GM12872 (cell line): ENCODE data around the gene SLC7A5.
"Not testable (repeated sequence)": the region's sequence is repeated elsewhere in the genome, so short reads cannot be mapped to it uniquely, and the experiment has no call there.

Experiments used
- TF ChIP-seq, protein P1 (sequence below): IDR thresholded peaks from 3 replicates; pipeline ENCODE4 v1.5.1; 2011; ENCODE audit warnings: low read depth, mild to moderate bottlenecking, low read length, moderate library complexity; ENCODE audit not compliant: insufficient read depth

Gene SLC7A5

DNA sequence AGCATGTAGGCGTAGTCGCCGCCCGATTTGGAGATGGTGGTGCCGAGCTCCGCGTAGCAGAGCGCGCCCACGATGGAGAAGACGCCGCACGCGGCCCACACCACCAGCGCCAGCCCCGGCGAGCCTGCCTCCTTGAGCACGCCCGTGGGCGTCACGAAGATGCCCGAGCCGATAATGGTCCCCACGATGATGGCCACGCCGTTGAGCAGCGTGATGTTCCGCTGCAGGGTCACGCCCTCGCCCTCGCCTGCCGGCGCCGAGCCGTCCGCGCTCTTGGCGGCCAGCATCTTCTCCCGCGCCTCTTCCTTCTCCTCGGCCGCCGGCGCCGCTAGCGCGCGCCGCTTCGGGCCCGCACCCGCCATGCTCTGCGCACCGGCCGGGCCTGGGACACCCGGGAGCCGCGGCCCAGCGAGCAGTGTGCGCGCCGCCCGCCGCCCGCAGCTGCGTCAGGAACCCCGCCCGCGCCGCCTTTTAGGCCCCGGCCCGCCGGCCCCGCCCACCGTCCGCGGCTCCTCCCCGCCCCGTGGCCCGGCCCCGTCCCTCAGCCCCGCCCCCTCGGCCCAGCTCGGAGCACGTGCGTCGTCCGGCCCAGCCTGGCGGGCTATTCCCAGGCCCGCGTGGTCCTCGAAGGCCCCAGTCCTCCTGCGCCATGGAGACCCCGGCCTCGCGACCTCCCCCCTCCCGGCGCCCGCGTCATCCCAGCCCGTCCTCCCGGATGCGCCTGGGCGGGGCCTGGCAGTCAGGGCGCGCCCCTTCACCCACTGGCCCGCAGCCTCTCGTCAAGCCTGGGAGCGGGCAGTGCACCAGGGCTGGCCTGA lies at the start of gene SLC7A5:
SLC7A5 (minus strand) TSS at position 447 of the 818 bp plus-strand sequence; CDS start at position 362, 85 bp downstream.
- TF ChIP-seq, protein P1, sequence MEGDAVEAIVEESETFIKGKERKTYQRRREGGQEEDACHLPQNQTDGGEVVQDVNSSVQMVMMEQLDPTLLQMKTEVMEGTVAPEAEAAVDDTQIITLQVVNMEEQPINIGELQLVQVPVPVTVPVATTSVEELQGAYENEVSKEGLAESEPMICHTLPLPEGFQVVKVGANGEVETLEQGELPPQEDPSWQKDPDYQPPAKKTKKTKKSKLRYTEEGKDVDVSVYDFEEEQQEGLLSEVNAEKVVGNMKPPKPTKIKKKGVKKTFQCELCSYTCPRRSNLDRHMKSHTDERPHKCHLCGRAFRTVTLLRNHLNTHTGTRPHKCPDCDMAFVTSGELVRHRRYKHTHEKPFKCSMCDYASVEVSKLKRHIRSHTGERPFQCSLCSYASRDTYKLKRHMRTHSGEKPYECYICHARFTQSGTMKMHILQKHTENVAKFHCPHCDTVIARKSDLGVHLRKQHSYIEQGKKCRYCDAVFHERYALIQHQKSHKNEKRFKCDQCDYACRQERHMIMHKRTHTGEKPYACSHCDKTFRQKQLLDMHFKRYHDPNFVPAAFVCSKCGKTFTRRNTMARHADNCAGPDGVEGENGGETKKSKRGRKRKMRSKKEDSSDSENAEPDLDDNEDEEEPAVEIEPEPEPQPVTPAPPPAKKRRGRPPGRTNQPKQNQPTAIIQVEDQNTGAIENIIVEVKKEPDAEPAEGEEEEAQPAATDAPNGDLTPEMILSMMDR, result not testable (repeated sequence)

DNA sequence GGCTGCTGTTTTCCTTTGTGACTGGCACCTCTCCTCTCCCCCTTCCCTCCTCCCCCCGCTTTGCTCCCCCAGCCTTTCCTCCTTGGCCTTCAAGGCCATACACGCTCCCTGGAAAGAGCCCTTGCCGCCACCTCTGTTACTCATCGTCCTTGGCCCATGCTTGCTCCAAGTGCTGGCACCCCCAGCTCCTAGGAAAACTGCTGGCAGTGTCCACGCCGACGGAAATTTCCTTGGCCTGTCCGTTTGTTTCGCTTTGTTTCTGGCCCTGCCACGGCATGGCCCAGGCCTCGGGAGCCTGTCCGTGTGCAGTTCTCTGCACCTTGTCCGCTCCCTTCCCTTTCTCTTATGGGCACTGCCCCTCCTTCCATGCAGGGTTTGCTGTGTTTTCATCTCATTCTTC lies 49.0 kb upstream of the SLC7A5 start:
- TF ChIP-seq, protein P1, result no peak

DNA sequence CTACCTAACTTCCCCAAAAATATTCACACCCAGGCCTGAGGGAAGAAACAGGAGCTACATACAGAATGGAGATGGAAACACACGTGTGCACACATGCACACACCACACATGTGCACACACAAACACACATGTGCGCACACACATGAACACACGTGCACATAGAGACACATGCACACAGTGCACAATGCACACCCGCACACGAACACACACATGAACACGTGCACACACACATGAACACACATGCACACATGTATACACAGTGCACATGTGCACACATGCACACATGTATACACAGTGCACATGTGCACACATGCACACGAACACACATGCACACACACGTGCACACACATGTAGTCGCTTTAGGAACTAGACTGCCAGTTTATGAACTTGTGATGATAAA lies 48.2 kb upstream of the SLC7A5 start:
- TF ChIP-seq, protein P1, result no peak

DNA sequence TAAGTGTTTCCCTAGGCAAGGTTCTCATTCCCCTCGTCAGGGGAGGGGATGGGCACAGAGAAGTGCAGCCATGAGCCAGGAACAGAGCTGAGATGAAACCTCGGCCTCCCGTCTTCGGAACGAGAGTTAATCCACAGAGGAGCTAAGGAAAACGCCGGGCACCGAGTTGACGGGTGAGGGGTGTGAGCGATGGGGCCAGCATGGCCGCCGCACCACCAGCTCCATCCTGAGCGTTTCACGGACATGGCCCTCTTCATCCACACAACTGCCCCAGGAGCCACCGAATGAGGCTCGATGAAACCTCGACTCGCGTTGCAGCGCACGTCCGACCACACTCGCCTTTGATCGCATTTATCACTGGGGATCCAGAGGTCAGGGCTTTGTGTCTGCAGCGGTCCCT lies 45.5 kb upstream of the SLC7A5 start:
- TF ChIP-seq, protein P1, result no peak

DNA sequence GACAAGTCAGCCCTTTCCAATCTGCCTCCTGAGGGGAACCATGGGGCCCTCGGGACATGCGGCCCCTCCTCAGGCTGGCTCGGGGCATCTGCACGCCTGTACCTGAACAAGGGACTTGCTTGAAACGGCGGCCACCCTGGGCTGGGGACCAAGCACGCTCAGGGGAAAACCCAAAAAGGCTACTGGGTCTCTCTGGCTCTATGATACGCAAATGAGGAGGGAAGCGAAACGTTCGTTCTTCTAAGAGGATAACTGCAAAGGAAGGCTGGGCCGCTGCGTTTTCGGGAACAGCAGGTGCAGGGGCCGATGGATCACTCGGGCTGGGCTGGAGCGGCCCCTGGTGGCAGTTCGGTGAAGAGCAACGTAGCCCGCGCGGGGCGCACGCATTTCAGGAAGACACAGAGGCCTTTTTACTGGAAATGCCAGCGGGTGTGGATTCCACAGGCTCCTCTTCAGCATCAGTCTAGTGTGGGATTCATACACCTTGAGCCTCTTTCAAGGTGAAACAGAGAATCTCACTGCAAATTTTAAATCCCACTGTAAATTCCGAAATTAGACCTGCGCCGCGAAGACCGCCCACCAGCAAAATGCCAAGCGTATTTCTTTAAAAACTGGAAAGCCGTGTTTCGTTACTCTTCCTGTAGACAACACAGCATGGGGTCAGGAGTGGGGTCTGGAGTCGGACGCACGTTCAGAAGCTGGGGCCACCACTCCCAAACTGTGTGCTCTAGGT lies 40.1 kb upstream of the SLC7A5 start:
- TF ChIP-seq, protein P1, result peak; percentile 90

DNA sequence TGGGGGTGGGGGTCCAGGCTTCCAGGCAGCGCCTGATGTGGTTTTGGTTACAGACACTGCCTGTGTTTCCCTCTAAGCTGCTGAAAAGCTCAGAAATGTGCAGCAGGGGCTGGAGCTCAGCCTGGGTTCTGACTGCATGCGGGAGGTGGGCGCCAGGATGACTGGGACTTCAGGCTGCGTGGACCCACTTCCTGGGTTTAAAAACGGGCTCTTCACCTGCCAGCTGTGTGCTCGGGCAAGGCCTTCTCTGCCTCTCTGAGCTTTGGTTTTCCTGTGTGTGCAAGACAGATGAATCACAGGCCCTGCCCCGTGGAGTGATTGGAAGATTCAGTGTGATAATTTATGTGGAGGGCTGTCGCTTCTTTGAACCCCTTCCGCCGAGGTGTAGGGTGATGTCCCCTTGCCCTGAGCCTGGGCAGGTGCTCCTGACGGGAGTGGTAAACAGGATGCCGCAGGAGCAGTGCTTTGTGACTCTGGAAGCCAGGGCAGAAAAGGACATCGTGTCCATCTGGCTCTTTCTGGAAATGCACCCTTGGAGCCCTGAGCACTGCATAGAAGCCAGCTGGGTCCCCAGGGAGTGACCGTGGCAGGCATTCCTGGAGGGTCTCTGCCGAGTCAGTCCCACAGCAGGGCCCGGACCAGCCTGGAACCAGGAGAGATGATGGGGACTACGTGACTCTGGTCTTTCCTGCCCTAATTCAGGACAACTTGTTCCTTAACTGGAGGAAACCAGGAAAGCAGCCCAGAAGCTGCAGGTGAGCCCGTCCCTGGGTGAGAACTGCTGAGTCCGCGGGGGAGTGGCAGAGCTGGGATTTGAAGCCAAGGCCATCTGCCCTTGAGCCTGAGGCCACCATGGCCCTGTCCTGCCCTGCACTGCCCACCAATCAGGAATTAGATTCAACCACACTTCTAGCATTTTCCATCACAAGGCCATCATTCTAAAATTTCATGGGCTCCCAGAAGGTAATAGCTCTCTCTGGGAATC lies 28.5 kb upstream of the SLC7A5 start:
- TF ChIP-seq, protein P1, result no peak
